ENCODE results near the gene RALGAPA1. TPM values are rescaled to one million over a fixed set of nuclear protein-coding genes. Genes with fewer than 3 reads are reported as not detected.

RALGAPA1 gene
- total RNA-seq, 1 donor from 2014 or later = 29.0 TPM

GRCh38 chr14:35525695-35526094, 283.4 kb downstream of the RALGAPA1 start:
- Mint-ChIP-seq H3K36me3 (ENCODE audit: low read depth, unreplicated experiment) (no peaks in the 10 kb centered on the region), H3K27me3 (ENCODE audit: unreplicated experiment) (no peaks in the 10 kb centered on the region), H3K4me3 (ENCODE audit: unreplicated experiment) (no peak overlapping the region), H3K4me1 (ENCODE audit: unreplicated experiment) (no peaks in the 10 kb centered on the region), H3K27ac (ENCODE audit: unreplicated experiment) (no peak overlapping the region), H3K9me3 (ENCODE audit: unreplicated experiment) (no peaks in the 10 kb centered on the region)
- TF ChIP-seq, protein P1, sequence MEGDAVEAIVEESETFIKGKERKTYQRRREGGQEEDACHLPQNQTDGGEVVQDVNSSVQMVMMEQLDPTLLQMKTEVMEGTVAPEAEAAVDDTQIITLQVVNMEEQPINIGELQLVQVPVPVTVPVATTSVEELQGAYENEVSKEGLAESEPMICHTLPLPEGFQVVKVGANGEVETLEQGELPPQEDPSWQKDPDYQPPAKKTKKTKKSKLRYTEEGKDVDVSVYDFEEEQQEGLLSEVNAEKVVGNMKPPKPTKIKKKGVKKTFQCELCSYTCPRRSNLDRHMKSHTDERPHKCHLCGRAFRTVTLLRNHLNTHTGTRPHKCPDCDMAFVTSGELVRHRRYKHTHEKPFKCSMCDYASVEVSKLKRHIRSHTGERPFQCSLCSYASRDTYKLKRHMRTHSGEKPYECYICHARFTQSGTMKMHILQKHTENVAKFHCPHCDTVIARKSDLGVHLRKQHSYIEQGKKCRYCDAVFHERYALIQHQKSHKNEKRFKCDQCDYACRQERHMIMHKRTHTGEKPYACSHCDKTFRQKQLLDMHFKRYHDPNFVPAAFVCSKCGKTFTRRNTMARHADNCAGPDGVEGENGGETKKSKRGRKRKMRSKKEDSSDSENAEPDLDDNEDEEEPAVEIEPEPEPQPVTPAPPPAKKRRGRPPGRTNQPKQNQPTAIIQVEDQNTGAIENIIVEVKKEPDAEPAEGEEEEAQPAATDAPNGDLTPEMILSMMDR (IDR thresholded peaks at IDR 0.05; ENCODE audit: unreplicated experiment) = no peak
- no peak for DNase-seq (ENCODE audit: low spot score)

DNA sequence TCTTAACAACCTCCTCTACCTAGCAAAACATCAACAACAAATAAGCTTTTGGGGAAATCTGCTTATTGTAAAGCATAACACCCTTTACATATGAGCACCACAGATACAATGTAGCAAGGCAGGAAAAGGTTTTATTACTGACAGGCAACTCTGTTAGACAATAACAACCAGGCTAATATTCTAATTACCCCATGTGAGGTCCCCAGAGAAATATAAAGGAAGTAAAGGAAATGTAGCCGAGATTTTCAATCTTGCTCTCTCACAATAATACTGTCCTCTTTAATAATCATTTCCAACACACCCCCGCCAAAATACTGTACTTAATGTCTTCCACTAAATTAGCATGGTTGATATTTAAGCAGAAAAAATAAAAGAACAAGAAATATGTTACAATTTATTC, 289.1 kb downstream of the RALGAPA1 start:
- TF ChIP-seq, protein P1 (IDR thresholded peaks at IDR 0.05; ENCODE audit: unreplicated experiment) = no peak
- Mint-ChIP-seq H3K9me3 (ENCODE audit: unreplicated experiment) (no peaks in the 10 kb centered on the region), H3K27ac (ENCODE audit: unreplicated experiment) (no peak overlapping the region), H3K27me3 (ENCODE audit: unreplicated experiment) (no peaks in the 10 kb centered on the region), H3K4me1 (ENCODE audit: unreplicated experiment) (no peaks in the 10 kb centered on the region), H3K4me3 (ENCODE audit: unreplicated experiment) (no peak overlapping the region), H3K36me3 (ENCODE audit: low read depth, unreplicated experiment) (no peaks in the 10 kb centered on the region)
- DNase-seq (ENCODE audit: low spot score) = no peak

DNA sequence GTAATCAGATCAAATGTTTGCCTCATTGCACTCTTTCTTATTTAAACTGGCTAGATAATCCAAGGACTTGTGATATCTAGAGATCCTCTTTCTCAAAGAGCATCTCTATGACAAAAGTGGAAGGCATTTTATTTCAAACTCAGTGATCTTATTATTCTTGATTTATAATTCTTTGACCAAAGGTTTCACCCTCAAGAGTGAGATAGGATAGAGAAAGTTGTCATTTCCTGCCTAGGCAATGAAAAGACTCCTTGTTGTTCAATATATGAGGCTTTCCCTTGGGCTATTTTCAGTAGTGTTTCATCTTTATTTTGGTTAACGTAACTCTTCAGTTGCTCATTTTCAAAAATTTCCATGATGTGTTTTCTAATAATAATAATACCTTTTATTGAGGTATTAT, 293.2 kb downstream of the RALGAPA1 start:
- no peak overlapping the region for H3K4me3 Mint-ChIP-seq (ENCODE audit: unreplicated experiment)
- TF ChIP-seq, protein P1 (IDR thresholded peaks at IDR 0.05; ENCODE audit: unreplicated experiment) = no peak

DNA sequence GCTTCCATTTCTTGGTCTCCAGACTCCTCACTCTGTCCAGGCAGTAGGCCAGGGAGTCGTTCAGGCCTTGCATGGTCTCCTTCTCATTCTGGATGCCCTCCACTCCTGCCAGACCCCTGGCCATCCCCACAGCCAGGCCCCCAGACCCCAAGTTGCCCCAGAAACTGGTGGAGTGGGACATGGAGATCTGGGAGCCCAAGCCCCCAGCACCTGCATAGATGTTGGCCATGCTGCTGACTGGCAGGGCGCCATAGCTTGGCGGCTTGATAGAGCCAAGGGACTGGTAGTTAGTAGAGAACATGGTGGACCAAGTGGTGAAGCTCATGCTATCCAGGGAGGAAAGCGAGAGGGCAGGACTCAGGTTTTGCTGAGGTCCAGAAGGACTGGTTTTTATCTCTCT, 296.3 kb downstream of the RALGAPA1 start:
- no peak overlapping the region for H3K27ac Mint-ChIP-seq (ENCODE audit: unreplicated experiment)
- no peaks in the 10 kb centered on the region for H3K36me3 Mint-ChIP-seq (ENCODE audit: low read depth, unreplicated experiment)
- H3K27me3 Mint-ChIP-seq (ENCODE audit: unreplicated experiment) = no peaks in the 10 kb centered on the region
- H3K4me1 Mint-ChIP-seq (ENCODE audit: unreplicated experiment) = no peaks in the 10 kb centered on the region
- TF ChIP-seq, protein P1 (IDR thresholded peaks at IDR 0.05; ENCODE audit: unreplicated experiment) = no peak
- H3K9me3 Mint-ChIP-seq (ENCODE audit: unreplicated experiment) = no peaks in the 10 kb centered on the region
- no peak for DNase-seq (ENCODE audit: low spot score)
- H3K4me3 Mint-ChIP-seq (ENCODE audit: unreplicated experiment) = no peak overlapping the region

More for the DNA sequence above, 293.2 kb downstream of the RALGAPA1 start:
- Mint-ChIP-seq H3K27me3 (ENCODE audit: unreplicated experiment) (no peaks in the 10 kb centered on the region), H3K27ac (ENCODE audit: unreplicated experiment) (no peak overlapping the region), H3K9me3 (ENCODE audit: unreplicated experiment) (no peaks in the 10 kb centered on the region), H3K36me3 (ENCODE audit: low read depth, unreplicated experiment) (no peaks in the 10 kb centered on the region), H3K4me1 (ENCODE audit: unreplicated experiment) (no peaks in the 10 kb centered on the region)
- no peak for DNase-seq (ENCODE audit: low spot score)

DNA sequence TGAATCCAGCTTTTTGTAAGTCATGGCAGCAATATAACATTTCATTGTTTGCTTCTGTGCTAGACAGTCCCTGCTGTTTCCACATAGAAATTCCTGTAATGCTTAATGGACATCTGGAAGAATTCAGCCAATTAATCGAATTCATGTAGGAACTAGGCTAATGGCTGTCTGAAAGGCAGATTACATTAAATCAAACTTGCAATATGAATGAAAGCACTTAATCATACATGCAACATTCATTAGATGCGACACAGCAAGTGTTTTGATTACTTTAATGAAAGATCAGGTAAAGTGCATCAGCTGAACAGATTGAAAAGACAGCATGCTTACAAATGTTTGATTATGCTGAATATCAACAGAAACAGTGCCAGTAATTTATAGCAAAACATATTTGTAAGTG, 299.2 kb downstream of the RALGAPA1 start:
- H3K9me3 Mint-ChIP-seq (ENCODE audit: unreplicated experiment) = no peaks in the 10 kb centered on the region
- H3K27ac Mint-ChIP-seq (ENCODE audit: unreplicated experiment) = no peak overlapping the region
- no peak for DNase-seq (ENCODE audit: low spot score)
- H3K36me3 Mint-ChIP-seq (ENCODE audit: low read depth, unreplicated experiment) = no peaks in the 10 kb centered on the region
- TF ChIP-seq, protein P1 (IDR thresholded peaks at IDR 0.05; ENCODE audit: unreplicated experiment) = no peak
- H3K27me3 Mint-ChIP-seq (ENCODE audit: unreplicated experiment) = no peaks in the 10 kb centered on the region
- H3K4me3 Mint-ChIP-seq (ENCODE audit: unreplicated experiment) = no peak overlapping the region
- peaks cover 4% of the 10 kb centered on the region for H3K4me1 Mint-ChIP-seq (ENCODE audit: unreplicated experiment)

All from endothelial cell (in vitro differentiated cells).